Activated T-helper 1 cell treated with anti-CD3 and anti-CD28 coated beads, Interleukin-12 subunit alpha, Interleukin-12 subunit beta, Interleukin-2, Interleukin-4 antibody, amounts not matched to agents 30 ng/mL and 10 ng/mL and 1 ng/mL, durations not matched to agents 14 hours and 24 hours and 36 hours (primary cell): Measurements from ENCODE around the gene BAIAP2L2. TPM values are rescaled to one million over a fixed set of nuclear protein-coding genes. Genes with fewer than 3 reads are reported as not detected.

Experiments
- DNase-seq: peaks from one replicate; pipeline ENCODE4 v3.0.0; 2021; ENCODE audit warnings: low spot score
- H3K27ac Mint-ChIP-seq: one replicate; pipeline ENCODE4 v1.8.0; 2021; ENCODE audit warnings: mild to moderate bottlenecking, mixed read lengths
- H3K27me3 Mint-ChIP-seq: one replicate; pipeline ENCODE4 v1.8.0; 2022; ENCODE audit warnings: mild to moderate bottlenecking, moderate library complexity, mixed read lengths; ENCODE audit not compliant: insufficient read depth
- H3K36me3 Mint-ChIP-seq: one replicate; pipeline ENCODE4 v1.8.0; 2021; ENCODE audit warnings: low read depth, mixed read lengths
- H3K4me1 Mint-ChIP-seq: one replicate; pipeline ENCODE4 v1.8.0; 2021; ENCODE audit warnings: low read depth, mixed read lengths
- H3K4me3 Mint-ChIP-seq: one replicate; pipeline ENCODE4 v1.8.0; 2021; ENCODE audit warnings: mild to moderate bottlenecking, moderate library complexity, mixed read lengths
- H3K9me3 Mint-ChIP-seq: one replicate; pipeline ENCODE4 v1.8.0; 2021; ENCODE audit warnings: mixed read lengths
- intact Hi-C: fragments of 100-400 bp; cut with micrococcal nuclease; formaldehyde crosslinking; loops from one replicate; pipeline ENCODE4 v1.15.1; 2024
- total RNA-seq: library from RNA; stranded (reverse); gene quantifications from 2 replicates; pipeline ENCODE4 v1.2.3, GENCODE V29; 2022

BAIAP2L2 gene
- total RNA-seq, 1 donor from 2014 or later = 0.29 TPM

- H3K9me3 Mint-ChIP-seq = no peaks in the 10 kb centered on the region
- H3K27me3 Mint-ChIP-seq = no peaks in the 10 kb centered on the region
- no peaks in the 10 kb centered on the region for H3K4me1 Mint-ChIP-seq
- intact Hi-C loops = no loop called here
- no peak overlapping the region for H3K27ac Mint-ChIP-seq
- H3K36me3 Mint-ChIP-seq = peaks cover 9% of the 10 kb centered on the region
- DNase-seq = no peak
- no peak overlapping the region for H3K4me3 Mint-ChIP-seq
Observed at GRCh38 chr22:38137876-38138687, 27.6 kb upstream of the BAIAP2L2 start.

GRCh38 chr22:38136607-38137006, 26.1 kb upstream of the BAIAP2L2 start:
- no peaks in the 10 kb centered on the region for H3K27me3 Mint-ChIP-seq
- no peaks in the 10 kb centered on the region for H3K4me1 Mint-ChIP-seq
- H3K36me3 Mint-ChIP-seq = peaks cover 9% of the 10 kb centered on the region
- no peak overlapping the region for H3K4me3 Mint-ChIP-seq
- no peaks in the 10 kb centered on the region for H3K9me3 Mint-ChIP-seq
- intact Hi-C loops = no loop called here
- no peak for DNase-seq
- H3K27ac Mint-ChIP-seq = no peak overlapping the region

- Mint-ChIP-seq H3K27ac (no peak overlapping the region), H3K4me3 (no peak overlapping the region), H3K27me3 (no peaks in the 10 kb centered on the region), H3K4me1 (no peaks in the 10 kb centered on the region), H3K36me3 (peaks cover 9% of the 10 kb centered on the region), H3K9me3 (no peaks in the 10 kb centered on the region)
- no peak for DNase-seq
- intact Hi-C loops = no loop called here
Observed at GRCh38 chr22:38135133-38135706, 24.7 kb upstream of the BAIAP2L2 start.

- no peak overlapping the region for H3K4me3 Mint-ChIP-seq
- H3K27ac Mint-ChIP-seq = no peak overlapping the region
- H3K9me3 Mint-ChIP-seq = no peaks in the 10 kb centered on the region
Observed at GRCh38 chr22:38133331-38133730, 22.8 kb upstream of the BAIAP2L2 start.

GRCh38 chr22:38132794-38133193, 22.3 kb upstream of the BAIAP2L2 start:
- peaks cover 8% of the 10 kb centered on the region for H3K36me3 Mint-ChIP-seq
- H3K4me3 Mint-ChIP-seq = no peak overlapping the region
- no peak for DNase-seq
- intact Hi-C loops = no loop called here
- no peak overlapping the region for H3K27ac Mint-ChIP-seq
- no peaks in the 10 kb centered on the region for H3K27me3 Mint-ChIP-seq
- H3K9me3 Mint-ChIP-seq = no peaks in the 10 kb centered on the region
- H3K4me1 Mint-ChIP-seq = no peaks in the 10 kb centered on the region

More at GRCh38 chr22:38133331-38133730, 22.8 kb upstream of the BAIAP2L2 start:
- no peaks in the 10 kb centered on the region for H3K27me3 Mint-ChIP-seq
- H3K4me1 Mint-ChIP-seq = no peaks in the 10 kb centered on the region
- no peak for DNase-seq
- intact Hi-C loops = no loop called here
- H3K36me3 Mint-ChIP-seq = peaks cover 9% of the 10 kb centered on the region

GRCh38 chr22:38132136-38132535, 21.7 kb upstream of the BAIAP2L2 start:
- Mint-ChIP-seq H3K27me3 (no peaks in the 10 kb centered on the region), H3K36me3 (peaks cover 5% of the 10 kb centered on the region), H3K27ac (no peak overlapping the region), H3K4me3 (no peak overlapping the region), H3K4me1 (no peaks in the 10 kb centered on the region), H3K9me3 (no peaks in the 10 kb centered on the region)
- no peak for DNase-seq
- intact Hi-C loops = no loop called here

- no peak for DNase-seq
- Mint-ChIP-seq H3K27me3 (no peaks in the 10 kb centered on the region), H3K4me1 (no peaks in the 10 kb centered on the region), H3K4me3 (no peak overlapping the region), H3K27ac (no peak overlapping the region), H3K9me3 (no peaks in the 10 kb centered on the region), H3K36me3 (peaks cover 5% of the 10 kb centered on the region)
- intact Hi-C loops = no loop called here
Observed at GRCh38 chr22:38131399-38131798, 20.9 kb upstream of the BAIAP2L2 start.

- Mint-ChIP-seq H3K9me3 (no peaks in the 10 kb centered on the region), H3K4me3 (no peak overlapping the region), H3K4me1 (no peaks in the 10 kb centered on the region), H3K27me3 (no peaks in the 10 kb centered on the region), H3K36me3 (peaks cover 3% of the 10 kb centered on the region), H3K27ac (no peak overlapping the region)
- no peak for DNase-seq
- intact Hi-C loops = no loop called here
Observed at GRCh38 chr22:38129856-38130255, 19.4 kb upstream of the BAIAP2L2 start.

GRCh38 chr22:38129021-38129420, 18.5 kb upstream of the BAIAP2L2 start:
- H3K4me1 Mint-ChIP-seq = peaks cover 5% of the 10 kb centered on the region
- intact Hi-C loops = no loop called here
- H3K27ac Mint-ChIP-seq = no peak overlapping the region
- DNase-seq = no peak
- no peaks in the 10 kb centered on the region for H3K9me3 Mint-ChIP-seq
- H3K27me3 Mint-ChIP-seq = no peaks in the 10 kb centered on the region
- peaks cover 3% of the 10 kb centered on the region for H3K36me3 Mint-ChIP-seq
- H3K4me3 Mint-ChIP-seq = no peak overlapping the region

GRCh38 chr22:38127869-38128268, 17.4 kb upstream of the BAIAP2L2 start:
- DNase-seq = no peak
- no peaks in the 10 kb centered on the region for H3K36me3 Mint-ChIP-seq
- H3K4me1 Mint-ChIP-seq = peaks cover 10% of the 10 kb centered on the region
- intact Hi-C loops = no loop called here
- H3K27me3 Mint-ChIP-seq = no peaks in the 10 kb centered on the region
- H3K9me3 Mint-ChIP-seq = no peaks in the 10 kb centered on the region
- no peak overlapping the region for H3K27ac Mint-ChIP-seq
- no peak overlapping the region for H3K4me3 Mint-ChIP-seq

- Mint-ChIP-seq H3K27ac (no peak overlapping the region), H3K27me3 (no peaks in the 10 kb centered on the region), H3K4me3 (no peak overlapping the region), H3K4me1 (peaks cover 10% of the 10 kb centered on the region), H3K36me3 (no peaks in the 10 kb centered on the region), H3K9me3 (no peaks in the 10 kb centered on the region)
- no peak for DNase-seq
- intact Hi-C loops = no loop called here
Observed at GRCh38 chr22:38126928-38127668, 16.6 kb upstream of the BAIAP2L2 start.

GRCh38 chr22:38125751-38126201, 15.3 kb upstream of the BAIAP2L2 start:
- no peaks in the 10 kb centered on the region for H3K9me3 Mint-ChIP-seq
- intact Hi-C loops = no loop called here
- no peaks in the 10 kb centered on the region for H3K27me3 Mint-ChIP-seq

GRCh38 chr22:38125038-38125610, 14.6 kb upstream of the BAIAP2L2 start:
- Mint-ChIP-seq H3K9me3 (no peaks in the 10 kb centered on the region), H3K27ac (no peak overlapping the region), H3K4me1 (peaks cover 10% of the 10 kb centered on the region), H3K36me3 (no peaks in the 10 kb centered on the region), H3K27me3 (no peaks in the 10 kb centered on the region), H3K4me3 (no peak overlapping the region)
- intact Hi-C loops = no loop called here
- DNase-seq = no peak

More at GRCh38 chr22:38125751-38126201, 15.3 kb upstream of the BAIAP2L2 start:
- H3K4me1 Mint-ChIP-seq = peaks cover 10% of the 10 kb centered on the region
- no peak overlapping the region for H3K27ac Mint-ChIP-seq
- no peak overlapping the region for H3K4me3 Mint-ChIP-seq
- no peak for DNase-seq
- no peaks in the 10 kb centered on the region for H3K36me3 Mint-ChIP-seq
